Measurements from ENCODE around the gene IGLL1. TPM values are rescaled to one million over a fixed set of nuclear protein-coding genes. Genes with fewer than 3 reads are reported as not detected.
"Not testable (repeated sequence)": the region's sequence is repeated elsewhere in the genome, so short reads cannot be mapped to it uniquely, and the experiment has no call there.

IGLL1 gene
- total RNA-seq, 1 donor: not detected

DNA sequence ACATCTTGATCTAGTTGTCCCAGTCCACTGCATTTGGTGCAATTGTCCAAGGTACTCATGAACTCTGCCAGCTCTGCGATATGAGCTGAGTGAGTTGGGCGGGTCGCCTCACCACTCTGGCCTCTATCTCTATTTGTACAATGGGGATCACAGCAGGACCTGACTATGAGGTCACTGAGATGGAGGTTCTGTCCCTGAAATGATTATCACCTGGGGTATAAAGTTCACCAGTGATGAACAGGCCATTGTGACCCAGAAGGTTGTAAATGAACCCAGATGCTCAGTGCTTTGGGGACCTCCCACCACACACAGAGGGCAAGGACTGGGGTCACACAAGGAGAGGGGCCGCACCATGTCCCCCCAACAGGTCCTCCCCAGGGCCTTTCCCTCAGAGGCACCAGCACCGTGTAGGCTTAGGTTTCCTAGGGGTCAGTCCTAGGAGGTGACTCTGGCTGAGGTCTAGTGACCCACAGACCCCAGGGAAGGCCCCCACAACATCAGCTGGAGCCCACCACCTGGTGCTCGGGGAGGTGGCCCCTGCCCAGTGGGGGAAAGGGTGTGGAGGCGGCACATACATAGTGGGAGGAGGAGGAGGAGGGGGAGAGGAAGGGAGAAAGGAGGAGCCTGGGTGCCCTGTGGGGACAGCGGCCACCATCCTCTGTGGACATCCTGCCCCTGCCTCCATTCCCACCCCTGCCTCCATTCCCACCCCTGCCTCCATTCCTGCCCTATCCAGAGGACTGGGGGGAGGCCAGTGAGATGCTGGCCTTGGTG is 25.0 kb upstream of the IGLL1 start:
- Histone ChIP-seq H3K4me2 (ENCODE audit: insufficient read depth, low read length) (no peak overlapping the region), H3K27ac (ENCODE audit: low read depth, low read length) (no peak overlapping the region), H3K36me3 (ENCODE audit: insufficient read depth, low read length) (no peaks in the 10 kb centered on the region), H3K27me3 (ENCODE audit: insufficient read depth, low read length) (no peaks in the 10 kb centered on the region), H3K79me2 (ENCODE audit: insufficient read depth, low read length) (no peaks in the 10 kb centered on the region), H3K4me3 (ENCODE audit: insufficient read depth, low read length) (no peak overlapping the region), H4K20me1 (ENCODE audit: insufficient read depth, low read length) (no peaks in the 10 kb centered on the region), H2AFZ (ENCODE audit: low read length) (no peak overlapping the region), H3K4me1 (ENCODE audit: insufficient read depth, low read length) (no peaks in the 10 kb centered on the region), H3K9me3 (ENCODE audit: low read depth, low read length) (no peaks in the 10 kb centered on the region)
- no peak for DNase-seq (ENCODE audit: insufficient read length, low spot score, missing footprints)
- TF ChIP-seq, protein P1, sequence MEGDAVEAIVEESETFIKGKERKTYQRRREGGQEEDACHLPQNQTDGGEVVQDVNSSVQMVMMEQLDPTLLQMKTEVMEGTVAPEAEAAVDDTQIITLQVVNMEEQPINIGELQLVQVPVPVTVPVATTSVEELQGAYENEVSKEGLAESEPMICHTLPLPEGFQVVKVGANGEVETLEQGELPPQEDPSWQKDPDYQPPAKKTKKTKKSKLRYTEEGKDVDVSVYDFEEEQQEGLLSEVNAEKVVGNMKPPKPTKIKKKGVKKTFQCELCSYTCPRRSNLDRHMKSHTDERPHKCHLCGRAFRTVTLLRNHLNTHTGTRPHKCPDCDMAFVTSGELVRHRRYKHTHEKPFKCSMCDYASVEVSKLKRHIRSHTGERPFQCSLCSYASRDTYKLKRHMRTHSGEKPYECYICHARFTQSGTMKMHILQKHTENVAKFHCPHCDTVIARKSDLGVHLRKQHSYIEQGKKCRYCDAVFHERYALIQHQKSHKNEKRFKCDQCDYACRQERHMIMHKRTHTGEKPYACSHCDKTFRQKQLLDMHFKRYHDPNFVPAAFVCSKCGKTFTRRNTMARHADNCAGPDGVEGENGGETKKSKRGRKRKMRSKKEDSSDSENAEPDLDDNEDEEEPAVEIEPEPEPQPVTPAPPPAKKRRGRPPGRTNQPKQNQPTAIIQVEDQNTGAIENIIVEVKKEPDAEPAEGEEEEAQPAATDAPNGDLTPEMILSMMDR (IDR thresholded peaks at IDR 0.05; ENCODE audit: extremely low read depth, low read depth, low read length): no peak

DNA sequence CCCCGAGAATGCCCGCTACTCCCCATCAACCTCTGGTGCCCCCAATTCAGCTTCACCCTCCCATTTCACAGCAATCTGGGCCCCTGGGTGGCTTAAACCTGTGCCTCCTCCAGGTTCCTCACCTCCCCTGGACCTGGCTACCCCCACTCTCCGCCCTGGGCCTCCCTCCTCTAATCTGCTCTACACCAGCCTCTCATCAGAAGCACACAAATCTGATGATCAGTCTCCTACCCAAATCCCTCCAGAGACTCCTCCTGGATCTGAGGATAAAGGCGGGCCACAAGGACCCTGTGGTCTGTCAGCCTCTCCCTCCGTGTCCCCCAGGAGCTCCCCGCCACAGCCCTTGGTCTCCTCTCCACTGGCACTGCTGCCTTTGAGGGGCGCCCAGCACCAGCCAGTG is 23.2 kb upstream of the IGLL1 start:
- no peaks in the 10 kb centered on the region for H3K79me2 ChIP-seq (ENCODE audit: insufficient read depth, low read length)
- H3K27ac ChIP-seq (ENCODE audit: low read depth, low read length): no peak overlapping the region
- DNase-seq (ENCODE audit: insufficient read length, low spot score, missing footprints): no peak
- H3K36me3 ChIP-seq (ENCODE audit: insufficient read depth, low read length): no peaks in the 10 kb centered on the region
- H2AFZ ChIP-seq (ENCODE audit: low read length): no peak overlapping the region
- H3K27me3 ChIP-seq (ENCODE audit: insufficient read depth, low read length): no peaks in the 10 kb centered on the region
- no peaks in the 10 kb centered on the region for H4K20me1 ChIP-seq (ENCODE audit: insufficient read depth, low read length)
- TF ChIP-seq, protein P1 (IDR thresholded peaks at IDR 0.05; ENCODE audit: extremely low read depth, low read depth, low read length): no peak
- no peaks in the 10 kb centered on the region for H3K9me3 ChIP-seq (ENCODE audit: low read depth, low read length)
- H3K4me1 ChIP-seq (ENCODE audit: insufficient read depth, low read length): no peaks in the 10 kb centered on the region
- H3K4me3 ChIP-seq (ENCODE audit: insufficient read depth, low read length): no peak overlapping the region
- no peak overlapping the region for H3K4me2 ChIP-seq (ENCODE audit: insufficient read depth, low read length)

DNA sequence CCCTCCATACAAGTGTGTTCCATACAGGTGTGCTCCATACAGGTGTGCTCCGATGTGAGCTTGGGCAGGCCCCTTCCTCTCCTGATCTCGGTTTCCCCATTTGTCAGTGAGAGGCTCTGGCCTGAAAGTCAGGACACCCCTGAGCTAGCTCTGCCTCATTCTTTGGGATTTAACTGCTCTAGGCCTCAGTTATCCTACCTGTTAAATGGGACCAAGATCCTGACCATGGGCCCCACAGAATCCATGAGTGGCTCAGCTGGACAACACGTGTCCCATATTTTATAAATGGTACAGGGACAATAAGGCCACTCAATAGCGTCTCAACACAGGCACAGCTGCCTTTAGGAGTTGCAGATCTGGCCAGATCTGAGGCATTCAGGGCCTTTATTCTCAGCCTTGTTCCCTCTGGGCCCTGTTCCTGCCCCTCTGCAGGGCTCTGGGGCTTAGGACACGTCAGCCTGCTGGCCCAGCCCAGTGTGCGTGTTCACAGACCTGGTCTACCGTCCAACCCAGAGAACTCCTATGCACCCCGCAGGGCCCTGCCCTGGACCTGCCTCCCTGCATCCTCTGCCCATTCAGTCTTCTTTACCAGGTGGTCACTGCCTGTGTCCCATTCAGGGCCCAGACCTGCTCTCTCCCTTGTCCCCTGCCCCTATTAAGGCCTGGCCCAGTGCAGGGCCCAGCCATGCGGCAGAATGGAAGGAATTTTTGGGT is 18.9 kb upstream of the IGLL1 start:
- H3K4me3 ChIP-seq (ENCODE audit: insufficient read depth, low read length): no peak overlapping the region
- H3K4me1 ChIP-seq (ENCODE audit: insufficient read depth, low read length): no peaks in the 10 kb centered on the region
- H3K27ac ChIP-seq (ENCODE audit: low read depth, low read length): no peak overlapping the region
- H2AFZ ChIP-seq (ENCODE audit: low read length): no peak overlapping the region
- TF ChIP-seq, protein P1 (IDR thresholded peaks at IDR 0.05; ENCODE audit: extremely low read depth, low read depth, low read length): no peak
- DNase-seq (ENCODE audit: insufficient read length, low spot score, missing footprints): no peak
- H3K79me2 ChIP-seq (ENCODE audit: insufficient read depth, low read length): no peaks in the 10 kb centered on the region
- H3K4me2 ChIP-seq (ENCODE audit: insufficient read depth, low read length): no peak overlapping the region
- H3K36me3 ChIP-seq (ENCODE audit: insufficient read depth, low read length): no peaks in the 10 kb centered on the region
- no peaks in the 10 kb centered on the region for H3K27me3 ChIP-seq (ENCODE audit: insufficient read depth, low read length)
- no peaks in the 10 kb centered on the region for H3K9me3 ChIP-seq (ENCODE audit: low read depth, low read length)
- no peaks in the 10 kb centered on the region for H4K20me1 ChIP-seq (ENCODE audit: insufficient read depth, low read length)

DNA sequence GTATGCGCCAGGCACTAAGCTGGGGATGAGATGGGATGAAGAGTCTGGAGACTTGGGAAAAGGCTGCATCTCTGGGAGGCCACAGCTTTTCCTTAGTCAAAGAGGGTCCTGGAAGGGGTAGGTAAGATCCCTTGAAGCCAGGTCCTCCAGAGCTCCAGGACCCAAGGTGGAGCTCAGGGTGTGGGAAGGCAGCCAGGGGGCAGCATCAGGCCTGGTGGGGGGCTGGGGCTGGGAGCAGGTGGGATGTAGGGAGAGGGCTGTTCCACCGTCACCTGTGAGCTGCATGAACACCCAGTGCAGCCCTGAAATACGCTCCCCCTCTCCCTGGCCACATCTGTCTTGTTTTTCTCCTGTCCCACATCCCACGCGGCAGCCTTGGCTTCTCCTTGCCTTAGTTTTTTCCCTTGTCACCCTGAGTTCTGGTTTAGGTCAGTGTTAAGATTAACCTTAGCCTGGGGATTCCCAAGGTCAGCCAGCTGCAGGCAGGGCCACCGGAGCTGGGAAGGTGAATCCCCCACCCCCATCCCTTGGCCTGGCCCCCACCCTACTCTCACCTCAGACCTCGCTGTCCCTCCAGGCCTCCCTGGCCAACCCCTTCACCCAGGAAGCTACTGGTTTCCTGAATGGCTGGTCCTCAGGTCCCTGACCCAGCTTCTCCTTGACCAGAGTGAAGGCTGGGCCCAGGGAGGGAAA is 17.6 kb upstream of the IGLL1 start:
- H3K79me2 ChIP-seq (ENCODE audit: insufficient read depth, low read length); H3K4me3 ChIP-seq (ENCODE audit: insufficient read depth, low read length); H2AFZ ChIP-seq (ENCODE audit: low read length); H4K20me1 ChIP-seq (ENCODE audit: insufficient read depth, low read length); H3K27me3 ChIP-seq (ENCODE audit: insufficient read depth, low read length); H3K4me1 ChIP-seq (ENCODE audit: insufficient read depth, low read length); H3K36me3 ChIP-seq (ENCODE audit: insufficient read depth, low read length); H3K4me2 ChIP-seq (ENCODE audit: insufficient read depth, low read length); H3K9me3 ChIP-seq (ENCODE audit: low read depth, low read length); DNase-seq (ENCODE audit: insufficient read length, low spot score, missing footprints); H3K27ac ChIP-seq (ENCODE audit: low read depth, low read length): not testable (repeated sequence)

DNA sequence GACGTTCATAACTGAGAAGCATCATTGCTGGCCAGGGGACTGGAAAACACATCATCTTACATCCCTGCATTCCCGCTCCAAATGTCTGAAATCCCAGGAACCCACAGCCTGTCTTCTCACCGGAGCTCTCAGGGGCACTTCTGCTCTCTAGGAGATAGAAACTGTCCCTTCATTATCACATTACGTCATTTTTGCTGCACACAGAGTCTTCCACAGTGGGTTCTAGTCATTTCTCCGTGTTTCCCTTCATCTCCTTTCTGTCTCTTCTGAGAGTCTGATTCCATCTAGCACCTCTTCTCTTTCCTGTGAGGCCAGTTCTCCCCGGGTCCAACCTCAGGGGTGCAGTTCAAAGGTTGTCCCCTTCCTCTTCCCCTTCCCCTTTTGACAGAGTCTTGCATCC is 15.8 kb upstream of the IGLL1 start:
- H3K4me2 ChIP-seq (ENCODE audit: insufficient read depth, low read length); H3K27ac ChIP-seq (ENCODE audit: low read depth, low read length); H2AFZ ChIP-seq (ENCODE audit: low read length); H3K4me1 ChIP-seq (ENCODE audit: insufficient read depth, low read length); H3K4me3 ChIP-seq (ENCODE audit: insufficient read depth, low read length); DNase-seq (ENCODE audit: insufficient read length, low spot score, missing footprints); H3K36me3 ChIP-seq (ENCODE audit: insufficient read depth, low read length); H3K9me3 ChIP-seq (ENCODE audit: low read depth, low read length); H4K20me1 ChIP-seq (ENCODE audit: insufficient read depth, low read length); H3K27me3 ChIP-seq (ENCODE audit: insufficient read depth, low read length); H3K79me2 ChIP-seq (ENCODE audit: insufficient read depth, low read length): not testable (repeated sequence)
